PC-9 (cell line): ENCODE results near the gene STK17A. TPM values are rescaled to one million over a fixed set of nuclear protein-coding genes. Genes with fewer than 3 reads are reported as not detected.

Experiments used
- BruUV-seq: library from RNA; stranded (reverse); fragments of 400-500 nt; replicated peaks from 2 replicates; lab custom pipeline; 2021; lab: Mats Ljungman, UMichigan
- CTCF ChIA-PET: fragments of 300-600 bp; sonication (Branson Sonifier 250); formaldehyde crosslinking; loops from one replicate; lab custom pipeline; 2022; ENCODE audit warnings: antibody characterized with exemption; lab: Charles Lee
- POLR2A ChIA-PET: fragments of 300-600 bp; sonication (Branson Sonifier 250); formaldehyde crosslinking; loops from one replicate; lab custom pipeline; 2022; ENCODE audit warnings: antibody characterized with exemption; ENCODE audit not compliant: unreplicated experiment; lab: Charles Lee
- DNase-seq, 2 experiments: peaks; one replicate each; pipeline versions ENCODE4 v3.0.0 to v3.0.0-alpha.2; 2015 to 2022; ENCODE audit warnings: mixed read lengths in 1 of 2
- H2AFZ ChIP-seq: fragments of 200-600 bp; sonication (generic); 2 replicates; pipeline ENCODE4 v1.8.1; 2017; ENCODE audit warnings: antibody characterized with exemption
- H3F3A ChIP-seq: fragments of 200-600 bp; sonication (generic); 2 replicates; pipeline ENCODE4 v1.8.1; 2017; ENCODE audit warnings: antibody characterized with exemption, mild to moderate bottlenecking, low read depth; ENCODE audit not compliant: insufficient read depth
- H3K27ac ChIP-seq: fragments of 200-600 bp; sonication (generic); 2 replicates; pipeline ENCODE4 v1.6.1; 2016; ENCODE audit warnings: mixed run types
- H3K27me3 ChIP-seq: fragments of 200-600 bp; sonication (generic); 2 replicates; pipeline ENCODE4 v1.6.1; 2016; ENCODE audit warnings: low read depth, mixed run types; ENCODE audit not compliant: insufficient read depth
- H3K36me3 ChIP-seq: fragments of 200-600 bp; sonication (generic); 2 replicates; pipeline ENCODE4 v1.6.1; 2016; ENCODE audit warnings: low read depth, mixed run types
- H3K4me1 ChIP-seq: fragments of 200-600 bp; sonication (generic); replicated peaks from 2 replicates; pipeline ENCODE4 v1.6.1; 2016; ENCODE audit warnings: mixed run types; ENCODE audit not compliant: insufficient read depth
- H3K4me2 ChIP-seq: fragments of 200-600 bp; sonication (generic); 2 replicates; pipeline ENCODE4 v1.6.1; 2017; ENCODE audit warnings: mixed run types
- H3K4me3 ChIP-seq: fragments of 200-600 bp; sonication (generic); 2 replicates; pipeline ENCODE4 v1.6.1; 2016; ENCODE audit warnings: mixed run types
- H3K79me2 ChIP-seq: fragments of 200-600 bp; sonication (generic); 2 replicates; pipeline ENCODE4 v1.6.1; 2017; ENCODE audit warnings: low read depth, mixed run types
- H3K9me2 ChIP-seq: fragments of 200-600 bp; sonication (generic); 2 replicates; pipeline ENCODE4 v1.8.1; 2017; ENCODE audit warnings: mild to moderate bottlenecking; ENCODE audit not compliant: insufficient read depth
- H3K9me3 ChIP-seq: fragments of 200-600 bp; sonication (generic); 2 replicates; pipeline ENCODE4 v1.8.1; 2016; ENCODE audit warnings: low read depth; ENCODE audit not compliant: insufficient read depth
- H4K20me1 ChIP-seq: fragments of 200-600 bp; sonication (generic); 2 replicates; pipeline ENCODE4 v1.8.1; 2017; ENCODE audit not compliant: insufficient read depth
- CTCF ChIP-seq: fragments of 200-600 bp; sonication (generic); conservative IDR thresholded peaks from 2 replicates; pipeline ENCODE4 v1.6.1; 2017; ENCODE audit warnings: mixed run types, antibody characterized with exemption, mild to moderate bottlenecking, moderate library complexity
- EZH2 ChIP-seq: fragments of 200-600 bp; sonication (generic); IDR thresholded peaks from 2 replicates; pipeline ENCODE4 v1.8.0; 2017; ENCODE audit warnings: antibody characterized with exemption, low read depth
- intact Hi-C: fragments of 100-400 bp; cut with micrococcal nuclease; formaldehyde crosslinking; loops from one replicate; pipeline ENCODE4 v1.10.0; 2022; ENCODE audit not compliant: unreplicated experiment
- total RNA-seq: library from RNA; stranded (reverse); gene quantifications from 2 replicates; pipeline ENCODE4 v1.2.3, GENCODE V29; 2021

The STK17A gene
- total RNA-seq, 1 experiment from 2014 or later = 18.8 TPM

GRCh38 chr7:43537765-43538403 is 45.0 kb upstream of the STK17A start:
- no TSS peak for BruUV-seq
- CTCF ChIA-PET = interaction anchor here (0.9 kb wide), 1 partner anchor 162 kb away, joined by 3 read pairs; no protein-coding TSS in a partner anchor

DNA sequence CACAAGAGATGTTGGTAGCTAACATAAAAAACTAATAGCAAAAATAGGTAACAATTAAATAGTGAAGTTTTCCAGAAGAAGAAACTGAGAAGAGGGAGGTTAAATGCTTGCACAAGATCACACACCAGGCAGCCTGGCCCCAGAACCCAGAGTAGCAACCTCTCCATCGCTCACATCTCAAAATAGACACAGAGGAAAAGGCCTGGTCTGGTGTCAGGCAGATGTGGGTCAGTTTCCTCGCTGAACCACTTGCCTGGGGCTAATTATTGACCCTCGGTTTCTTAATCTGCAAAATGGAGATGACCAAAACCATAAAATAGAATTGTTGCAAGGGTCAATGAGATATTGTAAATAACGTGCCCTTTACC is 44.5 kb upstream of the STK17A start:
- Histone ChIP-seq H3K4me2 (no peak overlapping the region), H4K20me1 (no peaks in the 10 kb centered on the region), H3K27me3 (peaks cover 25% of the 10 kb centered on the region), H2AFZ (no peak overlapping the region), H3K9me2 (no peaks in the 10 kb centered on the region), H3K27ac (no peak overlapping the region), H3F3A (no peaks in the 10 kb centered on the region), H3K9me3 (no peaks in the 10 kb centered on the region; the same call in 1 of the 2 replicates), H3K4me1 (peaks cover 8% of the 10 kb centered on the region; the same call in 1 of the 2 replicates), H3K79me2 (no peaks in the 10 kb centered on the region), H3K36me3 (no peaks in the 10 kb centered on the region), H3K4me3 (no peak overlapping the region)
- DNase-seq = no peak
- ChIA-PET POLR2A (interaction anchor here (0.5 kb wide), 1 partner anchor 44 kb away, joined by 18 read pairs; no protein-coding TSS in a partner anchor), CTCF (interaction anchor here (0.9 kb wide), 1 partner anchor 161 kb away, joined by 3 read pairs; no protein-coding TSS in a partner anchor)
- BruUV-seq = no TSS peak
- TF ChIP-seq CTCF (no peak), EZH2 (no peak)
- intact Hi-C loops = no loop called here

More at GRCh38 chr7:43537765-43538403, 45.0 kb upstream of the STK17A start:
- TF ChIP-seq CTCF (no peak), EZH2 (no peak)
- no peak overlapping the region for H3K4me3 ChIP-seq
- no peaks in the 10 kb centered on the region; the same call in 1 of the 2 replicates for H3K9me3 ChIP-seq
- peaks cover 8% of the 10 kb centered on the region; the same call in 1 of the 2 replicates for H3K4me1 ChIP-seq
- no peaks in the 10 kb centered on the region for H3K36me3 ChIP-seq
- no peak for DNase-seq
- intact Hi-C loops = no loop called here
- POLR2A ChIA-PET = interaction anchor here (0.5 to 0.6 kb wide), 3 partner anchors 45 to 1213 kb away, joined by 3 to 18 read pairs (median 6); no protein-coding TSS in a partner anchor
- H3K79me2 ChIP-seq = no peaks in the 10 kb centered on the region
- H3K27ac ChIP-seq = no peak overlapping the region
- H2AFZ ChIP-seq = no peak overlapping the region
- no peaks in the 10 kb centered on the region for H3K9me2 ChIP-seq
- peaks cover 30% of the 10 kb centered on the region for H3K27me3 ChIP-seq
- no peak overlapping the region for H3K4me2 ChIP-seq
- no peaks in the 10 kb centered on the region for H3F3A ChIP-seq
- H4K20me1 ChIP-seq = no peaks in the 10 kb centered on the region

GRCh38 chr7:43540471-43540870 is 42.4 kb upstream of the STK17A start:
- ChIA-PET CTCF (no interaction called here), POLR2A (no interaction called here)
- H3K4me3 ChIP-seq = no peak overlapping the region
- H3K27ac ChIP-seq = no peak overlapping the region
- H4K20me1 ChIP-seq = no peaks in the 10 kb centered on the region
- 0 out of 2 replicates have a peak, but pooled peaks cover 6% of the 10 kb centered on the region for H3K27me3 ChIP-seq
- H3K9me3 ChIP-seq = no peaks in the 10 kb centered on the region; the same call in 1 of the 2 replicates
- H3K79me2 ChIP-seq = no peaks in the 10 kb centered on the region
- no TSS peak for BruUV-seq
- intact Hi-C loops = no loop called here
- H3K9me2 ChIP-seq = peaks cover 4% of the 10 kb centered on the region; the same call in 1 of the 2 replicates
- H3K4me1 ChIP-seq = peaks cover 8% of the 10 kb centered on the region; the same call in 1 of the 2 replicates
- no peaks in the 10 kb centered on the region for H3F3A ChIP-seq
- H3K4me2 ChIP-seq = no peak overlapping the region
- H3K36me3 ChIP-seq = no peaks in the 10 kb centered on the region
- H2AFZ ChIP-seq = no peak overlapping the region
- DNase-seq = no peak
- TF ChIP-seq CTCF (no peak), EZH2 (no peak)
